NK-92 (cell line): ENCODE data around the gene FRMPD2.
A peak's percentile ranks its signal among the peaks of the same experiment; 100 is the strongest.

Source experiments
- DNase-seq: peaks from one replicate; lab custom pipeline; 2025; ENCODE audit not compliant: unreplicated experiment; lab: John Stamatoyannopoulos, UW

Gene FRMPD2, protein sequence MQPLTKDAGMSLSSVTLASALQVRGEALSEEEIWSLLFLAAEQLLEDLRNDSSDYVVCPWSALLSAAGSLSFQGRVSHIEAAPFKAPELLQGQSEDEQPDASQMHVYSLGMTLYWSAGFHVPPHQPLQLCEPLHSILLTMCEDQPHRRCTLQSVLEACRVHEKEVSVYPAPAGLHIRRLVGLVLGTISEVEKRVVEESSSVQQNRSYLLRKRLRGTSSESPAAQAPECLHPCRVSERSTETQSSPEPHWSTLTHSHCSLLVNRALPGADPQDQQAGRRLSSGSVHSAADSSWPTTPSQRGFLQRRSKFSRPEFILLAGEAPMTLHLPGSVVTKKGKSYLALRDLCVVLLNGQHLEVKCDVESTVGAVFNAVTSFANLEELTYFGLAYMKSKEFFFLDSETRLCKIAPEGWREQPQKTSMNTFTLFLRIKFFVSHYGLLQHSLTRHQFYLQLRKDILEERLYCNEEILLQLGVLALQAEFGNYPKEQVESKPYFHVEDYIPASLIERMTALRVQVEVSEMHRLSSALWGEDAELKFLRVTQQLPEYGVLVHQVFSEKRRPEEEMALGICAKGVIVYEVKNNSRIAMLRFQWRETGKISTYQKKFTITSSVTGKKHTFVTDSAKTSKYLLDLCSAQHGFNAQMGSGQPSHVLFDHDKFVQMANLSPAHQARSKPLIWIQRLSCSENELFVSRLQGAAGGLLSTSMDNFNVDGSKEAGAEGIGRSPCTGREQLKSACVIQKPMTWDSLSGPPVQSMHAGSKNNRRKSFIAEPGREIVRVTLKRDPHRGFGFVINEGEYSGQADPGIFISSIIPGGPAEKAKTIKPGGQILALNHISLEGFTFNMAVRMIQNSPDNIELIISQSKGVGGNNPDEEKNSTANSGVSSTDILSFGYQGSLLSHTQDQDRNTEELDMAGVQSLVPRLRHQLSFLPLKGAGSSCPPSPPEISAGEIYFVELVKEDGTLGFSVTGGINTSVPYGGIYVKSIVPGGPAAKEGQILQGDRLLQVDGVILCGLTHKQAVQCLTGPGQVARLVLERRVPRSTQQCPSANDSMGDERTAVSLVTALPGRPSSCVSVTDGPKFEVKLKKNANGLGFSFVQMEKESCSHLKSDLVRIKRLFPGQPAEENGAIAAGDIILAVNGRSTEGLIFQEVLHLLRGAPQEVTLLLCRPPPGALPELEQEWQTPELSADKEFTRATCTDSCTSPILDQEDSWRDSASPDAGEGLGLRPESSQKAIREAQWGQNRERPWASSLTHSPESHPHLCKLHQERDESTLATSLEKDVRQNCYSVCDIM (N-terminal part only)

DNA sequence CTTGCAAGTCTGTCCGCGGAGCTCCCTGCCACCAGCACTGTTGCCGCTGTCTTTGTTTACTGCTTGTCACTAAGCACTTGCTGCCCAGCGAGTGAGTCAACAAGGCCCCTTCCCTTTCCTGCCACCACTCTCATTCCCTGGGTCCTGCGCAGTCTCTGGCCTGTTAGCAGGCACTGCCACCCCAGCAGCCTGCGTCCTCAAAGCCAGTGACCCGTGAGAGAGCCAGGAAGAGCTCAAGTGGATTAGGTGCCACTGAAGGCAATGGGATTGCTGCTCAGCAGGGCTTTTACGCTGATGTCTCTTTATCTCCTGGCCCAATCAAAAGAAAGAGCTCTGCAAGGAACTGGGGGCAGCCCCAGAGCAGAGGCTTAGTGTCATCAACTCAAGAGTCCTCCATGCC lies at the start of gene FRMPD2:
Gene FRMPD2 (minus strand): TSS at position 61 of the 400 bp plus-strand sequence. CDS start 129 bp downstream, outside the sequence.
- no peak for DNase-seq

DNA sequence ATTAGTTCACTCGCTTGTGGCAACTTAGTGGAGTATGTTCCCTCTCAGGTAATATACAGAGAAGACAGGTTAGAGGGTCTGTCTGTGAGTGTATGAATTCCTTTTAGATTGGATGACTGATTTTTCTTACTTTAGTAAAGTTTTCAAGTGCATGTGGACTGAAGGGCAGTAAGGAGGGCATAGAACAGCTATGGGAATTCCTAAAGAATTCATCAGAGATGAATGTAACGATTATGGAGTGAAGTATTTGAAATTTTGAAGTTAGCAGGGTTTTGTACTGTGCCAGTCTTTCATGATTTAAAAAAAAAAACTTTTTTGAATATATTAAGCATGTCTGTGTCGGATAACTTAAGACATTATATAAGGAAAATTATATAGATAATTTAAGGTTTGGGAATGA lies 47.5 kb upstream of the FRMPD2 start:
- DNase-seq = no peak

DNA sequence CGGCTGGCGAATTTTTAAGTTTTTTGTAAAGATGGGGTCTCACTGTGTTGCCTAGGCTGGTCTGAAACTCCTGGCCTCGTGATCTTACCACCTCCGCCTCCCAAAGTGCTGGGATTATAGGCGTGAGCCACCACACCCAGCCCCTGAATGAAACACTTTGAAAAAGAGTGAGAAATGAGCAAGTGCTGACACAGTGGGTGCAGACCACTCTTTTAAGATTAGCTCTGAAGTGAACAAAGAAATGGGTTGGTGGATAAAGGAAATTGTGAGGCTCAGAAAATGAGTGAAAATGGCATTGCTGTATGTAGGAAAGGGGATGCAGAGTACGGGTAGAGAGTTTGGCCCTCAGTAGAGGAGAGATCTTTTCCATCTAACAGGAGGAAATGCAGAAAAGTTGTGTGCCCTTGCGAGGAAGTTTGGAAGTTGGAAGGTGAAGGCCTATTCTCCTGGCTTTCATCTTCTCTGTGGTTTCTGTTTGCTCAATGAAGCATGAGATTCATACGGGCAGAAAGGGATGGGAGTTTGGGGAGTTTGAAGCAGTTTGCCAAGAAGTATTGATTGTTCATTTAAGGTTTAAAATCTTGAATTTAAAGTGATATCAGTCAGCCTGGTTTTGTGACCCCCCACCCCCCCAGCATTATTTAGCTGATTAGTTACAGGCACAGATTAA lies 43.0 kb upstream of the FRMPD2 start:
- DNase-seq = no peak

DNA sequence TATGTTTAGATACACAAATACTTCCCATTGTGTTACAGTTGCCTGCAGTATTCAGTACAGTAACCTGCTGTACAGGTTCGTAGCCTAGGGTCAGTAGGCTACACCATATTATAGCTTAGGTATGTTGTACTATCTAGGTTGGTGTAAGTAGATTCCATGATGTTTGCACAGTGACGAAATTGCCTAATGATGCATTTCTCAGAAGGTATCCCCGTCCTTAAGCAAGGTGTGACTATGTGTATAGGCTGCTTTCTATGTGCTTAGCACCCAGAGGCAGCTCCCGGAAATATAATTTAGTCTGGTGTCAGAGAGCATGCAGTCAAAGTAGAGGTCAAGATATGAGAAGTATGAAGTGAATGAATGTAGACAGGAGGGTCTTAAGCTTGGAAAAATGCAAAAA lies 41.7 kb upstream of the FRMPD2 start:
- DNase-seq = no peak

DNA sequence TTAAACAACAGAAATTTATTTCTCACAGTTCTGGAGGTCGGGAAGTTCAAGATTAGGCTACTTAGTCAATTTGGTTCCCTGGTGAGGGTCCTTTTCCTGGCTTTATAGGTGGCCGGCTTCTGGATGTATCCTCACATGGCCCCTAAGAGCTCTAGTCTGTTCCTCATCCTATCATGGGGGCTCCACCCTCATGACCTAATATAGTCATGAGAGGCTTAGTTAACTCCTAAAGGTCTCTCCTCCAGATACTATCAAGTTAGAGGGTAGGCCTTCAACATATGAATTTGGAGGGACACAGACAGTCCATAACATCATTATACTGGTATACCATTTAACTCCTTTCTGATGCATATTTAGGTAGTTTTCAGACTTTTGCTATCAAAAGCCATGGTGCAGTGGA lies 39.6 kb upstream of the FRMPD2 start:
- DNase-seq = no peak

DNA sequence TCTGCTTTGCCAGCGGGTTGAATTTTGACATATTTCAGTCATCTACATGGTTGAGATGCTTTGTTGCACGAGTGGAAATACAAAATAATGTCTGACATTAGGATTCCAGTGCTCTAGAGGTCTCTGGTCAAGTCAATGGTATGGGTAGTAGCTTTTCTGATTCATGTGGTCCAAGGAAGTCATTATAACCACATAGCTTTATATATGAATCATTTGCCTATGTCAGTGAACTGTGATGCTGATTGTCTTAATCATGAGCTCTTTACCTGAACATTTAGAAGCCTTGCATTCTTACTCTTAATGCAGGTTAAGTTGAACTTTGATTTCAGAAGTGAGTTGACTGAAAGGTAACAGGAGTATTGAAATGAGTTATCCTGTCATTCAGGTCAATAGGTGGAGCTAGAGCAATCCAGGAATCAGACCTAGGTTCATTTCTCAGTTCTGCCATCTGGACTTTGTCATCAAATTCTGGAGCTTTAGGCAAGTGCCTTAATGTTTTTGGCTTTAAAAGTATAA lies 35.3 kb upstream of the FRMPD2 start:
- no peak for DNase-seq

DNA sequence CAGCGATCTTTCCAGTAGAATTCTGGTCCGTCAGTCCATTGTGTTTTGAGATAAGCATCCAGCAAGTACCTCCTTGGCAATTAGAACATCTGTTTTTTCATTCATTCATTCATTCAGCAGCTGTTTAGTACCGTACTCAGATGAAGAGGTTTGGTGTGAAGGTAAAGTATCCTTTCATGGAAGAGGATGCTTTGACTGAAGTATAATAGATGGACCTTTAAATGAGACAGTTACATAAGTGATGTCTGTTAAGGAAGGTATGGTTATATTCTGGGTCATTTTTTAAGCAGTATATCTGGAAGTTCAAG lies 33.2 kb upstream of the FRMPD2 start:
- no peak for DNase-seq

DNA sequence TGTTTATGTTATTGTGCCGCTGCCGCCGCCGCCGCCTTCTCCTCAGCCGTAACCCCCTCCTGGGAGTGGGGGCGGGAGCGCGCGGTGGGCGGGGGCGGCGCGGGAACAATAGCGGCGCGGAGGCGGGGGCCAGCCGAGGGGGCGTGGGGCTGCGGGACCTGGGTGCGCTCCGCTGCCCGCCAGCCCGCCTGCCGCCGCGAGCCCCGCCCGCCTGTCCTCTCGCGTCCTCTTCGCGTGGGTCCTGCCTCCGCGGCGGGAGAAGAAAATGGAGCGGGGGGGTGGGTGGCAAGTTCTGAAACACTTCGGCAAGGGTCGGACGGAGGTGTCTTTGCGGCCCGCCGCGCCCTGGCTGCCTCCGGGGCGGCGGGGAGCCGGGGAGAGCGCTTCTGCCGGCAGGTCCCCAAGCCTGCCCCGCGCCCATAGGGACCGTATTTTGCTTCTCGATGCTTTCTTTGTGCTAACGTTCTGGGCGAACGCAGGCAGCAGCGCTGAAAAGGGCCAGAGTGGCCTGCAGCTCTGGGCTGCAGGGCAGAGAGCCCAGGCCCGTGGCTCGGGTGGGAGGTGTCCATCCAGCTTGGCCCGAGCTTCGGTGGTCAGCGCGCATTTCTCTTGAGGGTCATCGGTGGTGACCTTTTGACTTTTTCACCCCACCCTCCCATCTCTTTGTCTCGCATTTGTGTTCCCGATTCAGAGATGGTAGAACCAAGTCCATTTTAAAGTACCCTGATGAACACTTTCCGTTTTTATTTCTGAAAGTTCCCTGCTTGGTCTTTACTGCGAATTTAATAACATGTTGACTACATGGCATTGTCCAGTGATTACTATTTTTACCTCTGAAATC lies 32.6 kb upstream of the FRMPD2 start:
- DNase-seq = no peak

DNA sequence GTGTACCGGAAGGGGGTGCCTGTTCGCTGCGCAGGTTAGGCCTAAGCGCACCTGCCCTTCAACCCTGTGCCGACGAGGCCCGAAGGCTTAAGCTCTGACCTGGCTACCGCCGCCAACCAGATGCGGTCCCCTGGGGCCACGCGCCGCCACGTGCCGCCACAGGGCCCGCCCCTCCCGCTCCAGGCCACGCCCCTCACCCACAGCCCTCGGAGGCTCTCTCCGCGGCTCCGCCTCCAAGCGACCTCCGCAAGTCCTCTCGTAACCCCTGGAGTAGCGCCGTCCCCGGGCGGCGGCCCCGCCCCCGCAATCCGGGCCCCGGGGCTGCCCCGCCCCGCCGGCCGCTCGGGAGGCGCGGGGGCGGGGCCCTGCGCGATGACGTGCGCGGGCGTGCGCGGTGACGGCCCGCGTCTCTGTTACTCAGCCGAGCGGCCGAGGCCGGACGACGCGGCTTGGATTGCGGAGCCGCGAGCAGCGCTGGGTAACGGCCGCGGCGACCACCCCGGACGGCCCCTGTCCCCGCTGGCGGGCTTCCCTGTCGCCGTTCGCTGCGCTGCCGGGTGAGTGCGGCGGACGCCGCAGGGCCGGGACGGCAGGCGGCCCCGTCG lies 31.9 kb upstream of the FRMPD2 start, which contains the start of gene MAPK8:
Gene MAPK8 (plus strand): TSS at position 413 of the 605 bp plus-strand sequence. CDS start 94,984 bp downstream, outside the sequence.
- DNase-seq = peak; percentile 51

DNA sequence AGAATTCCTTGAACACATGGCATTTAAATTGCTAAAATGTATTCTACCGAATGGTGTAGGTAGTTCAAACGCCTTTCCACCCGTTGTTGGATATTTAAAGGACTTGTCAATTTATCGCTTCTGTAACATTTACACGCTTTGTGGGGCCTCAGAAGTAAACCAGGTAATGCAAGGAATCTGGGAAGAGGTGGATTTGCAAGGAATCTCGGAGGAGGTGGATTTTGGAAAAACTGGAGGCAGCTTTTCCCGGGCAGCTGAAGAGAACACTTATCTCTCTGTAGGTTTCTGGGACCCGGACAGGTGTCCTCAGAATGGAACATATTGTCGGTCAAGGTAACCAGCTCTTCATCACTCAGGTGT lies 31.4 kb upstream of the FRMPD2 start:
- no peak for DNase-seq

DNA sequence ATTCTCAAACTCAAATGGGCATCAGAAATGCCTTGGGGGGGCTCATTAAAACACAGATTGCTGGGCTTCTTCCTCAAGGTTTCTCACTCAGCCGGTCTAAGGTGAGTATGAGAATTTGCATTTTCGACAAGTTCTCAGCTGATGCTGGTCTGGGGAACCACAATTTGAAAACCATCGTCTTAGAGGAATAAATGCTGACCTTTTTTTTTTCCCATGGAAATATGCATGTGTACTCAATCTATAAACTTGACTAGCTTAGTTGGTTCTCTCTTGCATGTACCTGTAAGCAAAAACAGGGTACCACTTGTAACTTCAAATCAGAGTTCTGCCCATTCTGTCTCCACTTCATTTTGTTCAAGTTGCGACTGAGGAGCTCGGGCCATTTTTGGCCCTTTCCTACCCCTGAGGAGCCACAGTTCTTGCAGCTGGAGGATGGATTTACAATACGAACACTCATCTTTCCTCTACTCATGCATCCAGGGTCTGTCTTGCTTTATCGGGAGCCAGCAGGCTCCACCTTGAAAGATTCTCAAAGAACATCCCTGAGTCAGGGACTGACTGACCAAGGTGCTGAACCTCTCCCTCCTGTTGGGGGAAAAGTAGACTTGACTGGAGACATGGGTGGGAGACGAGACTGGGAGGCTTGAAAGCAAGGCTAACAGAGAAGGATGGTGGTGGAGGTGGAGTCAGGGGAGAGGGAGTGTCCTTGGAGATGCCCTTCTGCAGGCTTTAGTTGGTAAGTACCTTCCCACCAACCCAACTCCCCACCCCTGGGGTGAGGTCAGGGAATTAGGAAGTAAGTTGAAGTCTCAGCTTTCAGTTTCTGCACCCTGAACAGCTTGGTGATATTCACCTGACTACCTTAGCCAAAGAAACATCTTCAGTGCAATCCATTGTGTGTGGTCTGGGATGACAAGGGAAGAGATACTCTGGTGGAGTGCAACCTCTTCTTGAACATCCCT lies 28.3 kb upstream of the FRMPD2 start:
- no peak for DNase-seq

DNA sequence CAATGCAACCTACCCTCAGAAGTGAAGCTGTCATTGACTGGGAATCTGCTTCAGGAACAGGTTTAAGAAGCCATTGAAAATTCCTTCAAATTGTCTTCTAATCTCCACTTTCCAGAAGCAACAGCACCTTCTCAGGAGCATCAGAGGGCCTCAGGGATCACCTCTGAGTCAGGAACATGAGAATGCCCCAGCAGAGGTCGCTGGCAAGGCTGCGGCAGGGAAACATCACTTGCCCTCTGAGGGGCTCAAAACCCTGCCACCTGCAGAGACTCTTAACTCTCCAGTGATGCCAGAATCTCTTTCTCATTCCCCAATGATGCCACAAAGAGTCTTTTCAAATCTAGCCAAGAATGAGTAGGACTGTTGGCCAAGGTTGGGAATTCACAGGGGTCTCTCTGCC lies 26.1 kb upstream of the FRMPD2 start:
- DNase-seq = no peak

DNA sequence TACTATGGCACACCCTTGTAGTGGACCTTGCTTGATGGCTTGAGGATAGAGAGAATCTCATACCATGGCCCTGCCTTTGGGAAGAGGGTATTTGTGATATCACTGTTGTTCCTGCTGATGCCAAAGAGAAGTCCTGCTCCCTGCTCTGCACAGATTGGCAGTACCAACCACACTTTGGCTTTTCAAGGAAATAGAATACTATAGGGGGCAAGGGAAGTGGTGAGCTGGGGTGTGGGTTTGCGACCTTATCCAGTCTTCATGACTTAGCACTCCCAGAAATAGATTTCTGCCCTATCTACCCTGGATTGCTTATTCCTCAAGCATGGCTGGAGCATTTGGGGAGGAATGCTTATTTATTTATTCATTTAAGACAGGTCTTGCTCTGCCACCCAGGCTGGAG lies 25.2 kb upstream of the FRMPD2 start:
- no peak for DNase-seq

DNA sequence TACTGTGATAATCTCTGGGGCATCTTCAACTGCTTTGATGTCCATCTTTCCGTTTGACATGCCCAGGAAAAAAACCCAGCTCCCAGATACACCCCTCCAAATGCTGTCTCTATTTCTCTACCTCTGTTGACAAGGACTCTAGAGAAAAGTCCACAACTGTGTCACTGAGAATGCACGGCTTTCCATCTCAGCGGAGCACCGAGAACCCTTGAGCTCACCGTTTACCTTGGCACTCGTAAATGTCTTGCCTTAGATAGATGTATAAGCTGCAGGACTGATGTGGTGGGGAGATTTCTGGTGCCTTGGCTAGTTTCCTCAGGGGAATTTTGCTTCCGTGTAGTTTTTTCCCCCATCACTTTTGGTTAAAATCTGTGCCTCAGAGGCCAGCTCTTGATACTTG lies 24.6 kb upstream of the FRMPD2 start:
- DNase-seq = no peak

DNA sequence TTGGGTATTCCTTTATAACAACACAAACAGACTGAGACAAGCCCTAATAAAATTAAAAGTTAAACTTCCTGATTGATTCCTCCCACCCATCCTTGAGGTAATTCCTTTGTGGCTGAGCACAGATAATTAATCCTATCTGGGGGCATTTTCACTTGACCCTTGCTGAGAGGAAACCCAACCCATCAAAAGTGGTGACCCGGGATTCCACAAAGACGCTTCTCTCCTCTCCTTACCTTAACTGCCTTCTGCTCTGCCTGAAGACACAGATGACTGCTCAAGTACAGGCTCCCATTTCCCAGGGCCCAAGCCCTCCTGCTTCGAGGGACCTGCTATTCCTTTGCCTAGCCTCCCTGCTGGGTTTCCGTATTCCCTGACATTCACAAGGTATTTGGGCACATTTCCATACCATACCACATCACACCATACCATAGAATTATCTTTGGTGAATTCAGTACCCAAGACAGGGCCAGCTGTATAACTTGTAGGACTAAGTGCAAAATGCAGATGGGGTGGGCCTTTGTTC lies 22.1 kb upstream of the FRMPD2 start:
- DNase-seq = no peak

DNA sequence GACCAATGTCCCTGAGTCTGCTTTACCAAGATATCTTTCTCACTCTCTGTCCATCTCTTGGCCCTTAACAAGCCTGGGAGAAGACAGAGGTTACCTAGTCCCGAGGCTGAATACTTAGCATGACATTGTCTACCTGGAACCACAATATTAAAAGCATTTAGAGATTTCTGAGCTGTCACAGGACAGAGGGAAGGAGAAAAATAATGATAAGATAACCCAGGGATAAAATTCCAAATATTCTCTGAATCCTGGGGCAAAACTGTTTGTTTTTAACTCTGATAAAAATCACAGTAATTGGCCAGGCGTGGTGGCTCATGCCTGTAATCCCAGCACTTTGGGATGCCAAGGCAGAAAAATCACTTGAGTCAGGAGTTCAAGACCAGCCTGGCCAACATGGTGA lies 19.9 kb upstream of the FRMPD2 start:
- DNase-seq = no peak

DNA sequence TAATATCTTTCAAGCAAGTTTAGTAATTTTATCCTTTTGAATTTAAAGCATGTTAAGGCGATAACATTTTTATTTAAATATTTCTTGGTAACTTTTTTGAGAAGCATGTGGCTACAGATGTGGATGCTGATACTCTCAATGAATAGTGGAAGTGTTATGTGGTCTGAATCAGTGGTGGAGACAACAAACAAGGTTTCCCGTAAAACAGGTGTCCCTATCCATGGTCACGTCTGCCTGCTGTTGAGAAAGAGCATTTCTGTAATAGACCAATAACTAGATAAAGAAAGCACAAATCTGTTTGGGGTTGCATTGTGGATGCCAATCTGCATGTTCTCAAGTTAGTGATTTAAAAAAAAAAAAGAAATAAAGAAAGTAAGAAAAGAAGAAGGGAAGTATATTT lies 18.1 kb upstream of the FRMPD2 start:
- no peak for DNase-seq

DNA sequence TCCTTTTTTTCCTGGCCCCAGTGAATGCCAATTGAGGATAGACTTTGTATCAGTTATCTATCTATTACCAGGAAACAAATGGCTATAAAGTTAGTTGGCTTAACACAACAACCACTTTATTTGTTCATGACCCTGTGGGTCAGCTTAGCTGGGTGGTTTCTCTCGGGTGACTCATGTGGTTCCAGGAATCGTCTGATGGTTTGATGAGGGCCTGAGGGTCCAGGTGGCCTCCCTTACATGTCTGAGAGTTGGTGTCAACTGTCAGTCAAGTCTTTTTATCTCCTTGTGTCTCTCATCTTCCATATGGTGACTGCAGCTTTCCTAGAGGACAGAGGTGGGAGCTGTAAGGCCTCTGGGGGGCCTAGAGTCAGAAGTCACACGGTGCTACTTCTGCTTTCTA lies 16.7 kb upstream of the FRMPD2 start:
- DNase-seq = no peak
